Stimulated activated CD8-positive, alpha-beta memory T cell treated with anti-CD3 and anti-CD28 coated beads, Interleukin-4, amount 100 ng/mL, for 4 hours (primary cell): ENCODE data around the gene DCK.

Source experiments
- DNase-seq, 2 donors: peaks; one replicate each; pipeline ENCODE4 v3.0.0-alpha.2; 2020; ENCODE audit warnings: low read depth in 2 of 2, low spot score in 1 of 2

DCK gene

DNA sequence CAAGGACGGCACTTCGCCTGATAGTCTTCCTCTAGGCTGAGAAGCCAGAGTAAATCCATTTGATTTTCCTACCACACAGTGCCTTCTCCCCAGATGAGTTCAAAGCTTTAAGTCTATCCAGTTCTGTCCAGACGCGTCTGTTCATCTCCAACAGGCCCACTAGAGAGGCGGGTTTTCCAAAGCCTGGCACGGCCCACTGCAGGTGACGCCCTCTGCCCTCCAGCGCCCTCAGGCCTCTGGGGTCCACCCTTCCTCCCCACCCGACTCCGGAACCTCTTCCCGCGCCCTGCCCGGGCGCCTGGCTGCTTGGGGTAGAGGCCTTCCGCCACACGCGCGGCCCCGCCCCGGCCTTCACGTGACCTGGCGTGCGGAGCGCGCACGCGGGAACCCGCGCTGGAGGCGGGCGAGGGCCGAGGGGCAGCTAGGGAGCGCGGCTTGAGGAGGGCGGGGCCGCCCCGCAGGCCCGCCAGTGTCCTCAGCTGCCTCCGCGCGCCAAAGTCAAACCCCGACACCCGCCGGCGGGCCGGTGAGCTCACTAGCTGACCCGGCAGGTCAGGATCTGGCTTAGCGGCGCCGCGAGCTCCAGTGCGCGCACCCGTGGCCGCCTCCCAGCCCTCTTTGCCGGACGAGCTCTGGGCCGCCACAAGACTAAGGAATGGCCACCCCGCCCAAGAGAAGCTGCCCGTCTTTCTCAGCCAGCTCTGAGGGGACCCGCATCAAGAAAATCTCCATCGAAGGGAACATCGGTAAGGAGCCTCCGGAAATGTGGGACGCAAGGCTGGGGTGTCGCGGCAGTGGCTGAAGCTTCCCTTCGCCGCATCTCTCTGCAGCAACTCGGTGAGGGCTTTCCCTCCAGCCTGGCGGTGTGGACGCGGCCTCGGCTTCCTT lies at the start of gene DCK:
Gene DCK, plus strand, starts transcription at position 469 of the 888 bp plus-strand sequence. Its CDS starts 187 bp downstream, at position 656.
- peak; percentile 54 to 68 for DNase-seq

GRCh38 chr4:70945046-70945445 lies 48.4 kb upstream of the DCK start:
- no peak for DNase-seq

- DNase-seq = no peak
These were observed 47.9 kb upstream of the DCK start for GRCh38 chr4:70945452-70946055.

- DNase-seq = no peak
These were observed 46.5 kb upstream of the DCK start for GRCh38 chr4:70946939-70947338.

- no peak for DNase-seq
These were observed 44.7 kb upstream of the DCK start for GRCh38 chr4:70948665-70949260.

DNA sequence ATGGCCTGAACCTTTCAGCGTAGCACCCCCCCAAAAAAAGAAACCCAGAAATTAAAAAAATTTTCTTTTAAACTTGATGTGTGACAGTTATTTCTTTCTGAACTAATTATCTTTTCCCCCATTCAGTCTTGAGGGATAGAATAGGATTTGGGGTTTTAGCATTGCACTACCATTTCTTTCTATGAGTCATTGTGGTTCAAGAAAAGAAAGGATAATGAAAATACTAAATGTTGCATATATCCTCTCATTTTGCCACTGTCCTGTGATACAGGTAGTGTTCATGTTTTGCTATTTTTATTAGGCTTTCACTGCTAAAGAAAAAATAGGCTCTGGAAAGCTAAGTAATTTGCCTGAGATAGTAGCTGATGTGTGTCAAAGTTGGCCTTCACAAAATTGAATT lies 39.4 kb upstream of the DCK start:
- no peak for DNase-seq

DNA sequence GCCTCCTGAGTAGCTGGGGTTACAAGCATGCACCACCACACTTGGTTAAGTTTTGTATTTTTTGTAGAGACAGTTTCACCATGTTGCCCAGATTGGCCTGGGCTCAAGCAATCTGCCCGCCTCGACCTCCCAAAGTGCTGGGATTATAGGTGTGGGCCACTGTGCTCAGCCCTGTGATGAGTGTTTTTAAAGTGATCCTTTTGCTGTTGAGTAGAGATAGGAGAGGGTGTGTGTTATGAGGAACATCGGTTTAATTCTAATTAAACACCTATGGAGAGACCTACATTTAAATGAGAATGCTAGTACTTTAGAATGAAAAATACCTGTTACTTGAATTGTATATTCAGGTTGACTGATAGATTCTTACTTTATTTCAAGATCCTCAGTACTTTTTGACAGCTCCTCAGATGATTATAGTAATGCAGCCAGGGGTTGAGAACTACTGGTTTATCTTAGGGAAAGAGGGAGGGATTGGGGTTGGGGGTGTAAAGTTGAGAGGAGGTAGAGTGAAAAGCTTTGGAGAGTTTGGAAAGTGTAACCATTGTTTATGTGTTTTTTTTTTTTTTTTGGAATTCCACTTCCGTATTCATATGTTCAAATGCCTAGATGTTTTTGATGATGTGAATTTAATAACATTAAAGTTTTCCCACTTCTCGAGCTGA lies 36.8 kb upstream of the DCK start:
- DNase-seq = no peak

DNA sequence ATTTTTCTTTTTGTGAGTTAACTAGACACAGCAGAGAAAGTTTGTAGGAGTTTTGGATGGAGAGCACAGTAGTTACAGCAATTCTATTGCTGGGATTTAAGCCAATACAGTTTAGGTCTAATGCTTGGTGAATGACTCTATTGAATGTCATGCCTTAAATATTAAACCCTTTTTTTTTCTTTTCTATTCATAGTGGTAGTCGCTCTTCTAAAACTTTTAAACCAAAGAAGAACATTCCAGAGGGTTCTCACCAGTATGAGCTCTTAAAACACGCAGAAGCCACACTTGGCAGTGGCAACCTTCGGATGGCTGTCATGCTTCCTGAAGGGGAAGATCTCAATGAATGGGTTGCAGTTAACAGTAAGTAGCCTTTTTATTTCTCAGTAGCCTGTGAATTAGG lies 34.8 kb upstream of the DCK start:
- DNase-seq = no peak

DNA sequence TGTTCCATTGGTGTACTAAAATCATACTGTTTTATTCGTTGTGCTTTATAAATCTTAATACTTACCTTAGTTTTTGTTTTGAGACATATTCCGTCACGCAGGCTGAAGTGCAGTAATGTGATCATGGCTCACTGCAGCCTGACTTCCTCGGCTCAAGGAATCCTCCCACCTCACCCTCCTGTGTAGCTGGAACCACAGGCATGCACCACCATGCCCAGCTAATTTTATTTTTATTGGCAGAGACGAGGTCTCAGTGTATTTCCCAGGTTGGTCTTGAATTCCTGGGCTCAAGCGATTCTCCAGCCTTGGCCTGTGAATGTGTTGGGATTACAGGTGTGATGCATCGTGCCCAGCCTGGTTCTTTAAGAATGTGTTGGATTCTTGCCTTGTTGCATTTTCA lies 24.4 kb upstream of the DCK start:
- DNase-seq = no peak

- DNase-seq = no peak
These were observed 17.2 kb upstream of the DCK start for GRCh38 chr4:70976252-70976651.

GRCh38 chr4:70979445-70980008 lies 13.9 kb upstream of the DCK start:
- DNase-seq = no peak

- no peak for DNase-seq
These were observed 13.3 kb upstream of the DCK start for GRCh38 chr4:70980196-70980595.

DNA sequence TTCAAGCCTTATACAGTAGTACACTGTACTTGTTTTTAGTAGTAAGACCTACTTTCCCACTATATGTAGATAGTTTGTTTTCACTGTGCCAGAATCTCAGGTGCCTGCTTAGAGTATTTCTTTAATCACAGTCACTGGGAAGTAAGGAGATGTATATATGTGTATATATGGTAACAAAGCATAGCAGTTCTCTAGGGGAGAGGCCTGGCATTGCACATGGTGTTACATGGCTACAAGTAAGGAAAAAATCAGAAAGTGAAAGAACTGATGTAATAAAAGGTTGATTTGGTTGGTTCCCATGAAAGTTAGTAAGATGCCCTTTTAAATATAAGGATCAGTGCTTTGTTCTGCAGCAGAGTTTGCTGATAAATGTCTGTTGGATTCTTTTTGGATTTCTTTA lies 9.3 kb upstream of the DCK start:
- no peak for DNase-seq

DNA sequence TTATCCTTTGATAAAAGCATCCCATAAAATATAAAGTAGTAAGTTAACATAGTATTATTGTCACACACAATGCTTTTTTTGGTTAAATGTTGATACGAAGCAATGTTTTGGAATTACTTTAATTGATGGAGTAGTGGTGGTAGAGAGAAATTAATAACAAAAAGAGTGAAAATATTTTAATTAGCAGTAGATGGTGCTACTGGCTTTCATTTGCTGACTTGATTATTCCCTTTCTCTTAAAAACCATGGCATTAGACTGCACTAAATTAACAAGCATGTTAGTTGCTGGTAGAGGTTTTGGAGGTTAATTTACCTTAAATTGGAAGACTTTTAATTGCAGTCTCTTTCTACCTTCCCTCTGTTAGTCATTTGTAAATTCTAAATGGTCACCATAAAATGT lies 8.9 kb upstream of the DCK start:
- no peak for DNase-seq

- no peak for DNase-seq
These were observed 1.9 kb upstream of the DCK start for GRCh38 chr4:70991596-70991995.

GRCh38 chr4:70992391-70992881 lies 1.0 kb upstream of the DCK start:
- no peak for DNase-seq

- DNase-seq = no peak
These were observed 569 bp downstream of the DCK start for GRCh38 chr4:70994069-70994366.

DNA sequence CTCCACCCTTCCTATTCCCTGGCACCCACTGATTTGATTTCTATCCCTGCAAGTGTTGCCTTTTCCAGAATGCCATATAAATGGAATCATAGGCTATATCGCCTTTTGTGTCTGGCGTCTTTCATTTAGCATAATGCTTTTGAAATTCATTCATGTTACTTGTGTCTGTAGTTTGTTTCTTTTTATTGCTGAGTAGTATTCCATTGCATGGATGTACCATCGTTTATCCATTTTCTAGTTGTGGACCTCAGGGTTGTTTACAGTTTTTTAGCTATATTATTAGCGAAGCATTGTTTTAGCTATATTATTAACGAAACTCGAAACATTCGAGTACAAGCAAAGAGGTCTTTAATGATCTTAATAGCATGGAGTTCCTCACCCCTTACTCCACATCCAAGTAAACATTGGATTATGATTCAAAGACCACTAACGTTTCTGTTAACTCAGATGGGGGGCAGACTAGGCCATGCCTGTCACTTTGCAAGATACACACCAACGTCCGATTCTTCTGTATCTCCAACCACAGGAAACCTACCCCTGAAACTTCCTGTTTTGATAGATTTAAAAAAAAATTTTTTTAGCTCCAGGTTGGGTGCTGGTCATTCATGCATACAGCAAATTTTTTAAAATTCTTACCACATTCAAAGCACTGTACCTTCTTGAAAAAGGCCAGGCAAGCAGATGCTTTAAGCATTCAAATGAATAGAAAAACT lies 1.1 kb downstream of the DCK start:
- DNase-seq = no peak

DNA sequence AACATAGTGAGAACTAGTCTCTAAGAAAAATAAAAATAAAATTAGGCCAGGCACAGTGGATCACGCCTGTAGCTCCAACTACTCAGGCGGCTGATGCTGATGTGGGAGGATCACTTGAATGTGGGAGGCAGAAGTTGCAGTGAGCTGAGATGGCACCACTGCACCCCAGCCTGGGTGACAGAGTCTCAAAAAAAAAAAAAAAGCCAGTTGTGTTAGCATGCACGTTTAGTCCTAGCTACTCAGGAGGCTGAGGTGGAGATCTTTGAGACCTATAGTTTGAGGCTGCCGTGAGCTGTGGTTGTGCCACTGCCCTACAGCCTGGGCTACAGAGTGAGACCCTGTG lies 2.5 kb downstream of the DCK start:
- peak in 1 of 2 donors; percentile 15 for DNase-seq

DNA sequence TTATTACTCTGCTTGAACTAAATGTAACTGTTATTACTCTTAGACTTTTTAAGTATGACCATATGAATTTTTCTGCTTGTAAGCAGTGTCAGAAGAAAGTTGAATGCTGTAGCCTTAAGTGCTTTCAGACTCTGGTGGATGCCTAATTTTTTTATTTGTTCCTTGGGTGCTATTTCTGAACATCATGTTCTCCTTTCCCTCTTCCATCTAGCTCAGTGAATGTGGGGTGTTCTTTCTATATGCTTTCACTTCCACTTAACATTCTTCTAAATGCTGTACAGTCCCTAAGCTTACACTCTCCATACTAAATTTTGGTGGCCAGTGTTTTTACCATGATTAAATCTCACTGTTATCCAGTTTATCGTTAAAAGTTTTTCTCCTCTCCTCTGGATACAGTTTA lies 3.6 kb downstream of the DCK start:
- DNase-seq = no peak

GRCh38 chr4:70997546-70997945 lies 4.1 kb downstream of the DCK start:
- DNase-seq = no peak
